Retinal pigment epithelial cell (primary cell): Measurements from ENCODE around the gene SYT13.

ENCODE experiments used
- DNase-seq: peaks from one replicate; pipeline ENCODE4 v3.0.0-alpha.2; 2010; ENCODE audit warnings: low read depth
- H3K4me3 ChIP-seq: 2 replicates; pipeline ENCODE4 v1.5.1; 2011; ENCODE audit warnings: mild to moderate bottlenecking, low read length, control low read depth, moderate library complexity
- TF ChIP-seq, protein P1 (sequence below): conservative IDR thresholded peaks from 2 replicates; pipeline ENCODE4 v1.5.1; 2011; ENCODE audit warnings: low read depth, low read length, control low read depth, inconsistent platforms

The SYT13 gene

DNA sequence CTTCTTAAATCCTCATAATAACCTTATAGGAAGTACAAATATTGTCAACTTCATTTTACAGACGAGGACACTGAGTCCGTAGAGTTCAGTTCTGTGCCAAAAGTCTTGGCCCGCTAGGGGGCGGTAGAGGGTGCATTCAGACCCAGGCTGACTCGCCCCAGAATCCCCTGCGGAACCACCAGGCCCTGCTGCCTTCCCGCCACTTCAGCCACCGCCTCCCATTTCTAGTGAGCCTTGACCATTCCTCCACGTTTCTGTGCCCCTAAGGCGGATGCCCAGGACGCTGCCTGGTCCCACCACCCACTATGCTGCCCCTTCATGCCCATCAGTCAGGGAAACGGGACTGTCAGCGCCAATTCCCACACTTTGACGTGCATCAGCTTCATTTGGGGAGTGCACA lies 19.1 kb downstream of the SYT13 start:
- TF ChIP-seq, protein P1, sequence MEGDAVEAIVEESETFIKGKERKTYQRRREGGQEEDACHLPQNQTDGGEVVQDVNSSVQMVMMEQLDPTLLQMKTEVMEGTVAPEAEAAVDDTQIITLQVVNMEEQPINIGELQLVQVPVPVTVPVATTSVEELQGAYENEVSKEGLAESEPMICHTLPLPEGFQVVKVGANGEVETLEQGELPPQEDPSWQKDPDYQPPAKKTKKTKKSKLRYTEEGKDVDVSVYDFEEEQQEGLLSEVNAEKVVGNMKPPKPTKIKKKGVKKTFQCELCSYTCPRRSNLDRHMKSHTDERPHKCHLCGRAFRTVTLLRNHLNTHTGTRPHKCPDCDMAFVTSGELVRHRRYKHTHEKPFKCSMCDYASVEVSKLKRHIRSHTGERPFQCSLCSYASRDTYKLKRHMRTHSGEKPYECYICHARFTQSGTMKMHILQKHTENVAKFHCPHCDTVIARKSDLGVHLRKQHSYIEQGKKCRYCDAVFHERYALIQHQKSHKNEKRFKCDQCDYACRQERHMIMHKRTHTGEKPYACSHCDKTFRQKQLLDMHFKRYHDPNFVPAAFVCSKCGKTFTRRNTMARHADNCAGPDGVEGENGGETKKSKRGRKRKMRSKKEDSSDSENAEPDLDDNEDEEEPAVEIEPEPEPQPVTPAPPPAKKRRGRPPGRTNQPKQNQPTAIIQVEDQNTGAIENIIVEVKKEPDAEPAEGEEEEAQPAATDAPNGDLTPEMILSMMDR: peak; percentile 42
- no peak overlapping the region for H3K4me3 ChIP-seq
- no peak for DNase-seq

DNA sequence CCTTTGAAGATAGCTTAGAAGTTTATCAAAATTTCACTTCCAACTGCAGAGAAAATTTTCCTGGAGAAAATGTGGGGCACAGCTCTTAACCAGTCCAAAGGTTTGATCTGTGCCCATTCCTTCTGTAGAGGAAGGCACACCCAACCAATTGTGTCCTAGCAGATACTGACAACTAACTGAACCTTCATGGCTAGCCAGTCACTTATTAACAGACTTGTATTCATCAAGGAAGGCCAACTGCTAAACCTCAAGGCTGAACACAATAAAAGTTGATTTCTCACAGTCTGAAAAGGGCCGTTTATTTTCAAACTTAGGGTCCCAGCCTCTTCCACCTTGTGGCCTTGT lies 19.5 kb downstream of the SYT13 start:
- no peak for DNase-seq
- no peak overlapping the region for H3K4me3 ChIP-seq
- TF ChIP-seq, protein P1: no peak

DNA sequence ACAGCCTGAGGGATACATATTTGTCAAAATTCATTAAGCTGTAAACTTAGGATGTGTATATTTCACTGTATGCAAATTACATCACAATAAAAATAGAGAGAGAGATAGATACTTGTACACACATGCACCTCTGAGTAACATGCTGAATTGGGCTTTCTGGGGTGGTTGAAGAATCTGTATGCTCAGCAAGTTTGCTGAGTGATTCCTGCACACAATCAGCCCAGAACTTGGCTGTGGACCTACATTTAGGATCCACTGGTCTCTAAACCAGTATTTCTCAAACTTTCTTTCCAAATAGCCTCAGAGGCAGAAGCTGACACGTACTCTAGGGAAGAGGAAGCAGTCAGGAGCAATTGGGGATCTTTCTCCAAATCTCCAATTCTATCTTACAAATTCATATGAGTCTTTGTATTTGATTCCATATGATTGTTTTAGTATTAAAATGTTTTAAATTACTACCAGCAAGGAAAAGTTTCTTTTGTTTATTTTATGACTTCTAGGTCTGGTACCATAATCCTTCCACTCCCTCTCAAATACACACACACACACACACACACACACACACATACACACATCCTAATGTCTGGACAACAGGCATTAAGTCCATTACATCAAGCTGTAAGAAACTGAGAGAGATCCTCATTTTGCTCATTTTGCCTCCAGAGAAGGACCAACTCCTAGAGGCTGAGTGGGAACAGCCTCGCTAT lies 20.0 kb downstream of the SYT13 start:
- no peak for DNase-seq
- TF ChIP-seq, protein P1: no peak
- H3K4me3 ChIP-seq: no peak overlapping the region

DNA sequence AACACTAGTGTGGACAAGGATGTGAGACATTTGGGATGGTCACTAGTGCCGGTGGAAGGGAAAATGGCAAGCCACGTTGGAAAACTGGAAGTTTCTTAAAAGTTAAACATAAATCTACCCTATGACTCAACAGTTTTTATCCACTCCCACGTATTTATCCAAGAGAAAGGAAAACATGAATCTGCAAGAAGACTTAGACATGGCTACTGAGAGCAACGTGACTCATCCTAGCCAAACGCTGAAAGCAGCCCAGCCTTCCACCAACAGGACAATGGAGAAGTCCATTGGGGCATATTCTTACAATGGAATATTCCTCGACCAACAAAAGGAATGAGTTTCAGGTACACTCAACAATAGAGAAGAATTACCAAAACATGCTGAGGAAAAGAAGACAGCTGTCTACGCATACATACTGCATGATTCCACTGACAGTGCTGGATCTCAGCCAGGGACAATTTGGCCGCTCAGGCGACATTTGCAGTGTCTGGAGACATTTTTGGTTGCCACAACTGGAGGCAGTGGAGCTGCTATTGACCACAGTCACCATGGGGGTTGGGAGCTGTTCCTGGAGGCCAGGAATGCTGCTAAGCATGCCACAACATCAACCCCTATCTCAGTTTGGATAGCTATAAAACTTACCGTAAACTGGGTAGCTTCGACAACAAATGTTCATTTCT lies 21.2 kb downstream of the SYT13 start:
- DNase-seq: peak; percentile 11
- H3K4me3 ChIP-seq: no peak overlapping the region
- TF ChIP-seq, protein P1: no peak

DNA sequence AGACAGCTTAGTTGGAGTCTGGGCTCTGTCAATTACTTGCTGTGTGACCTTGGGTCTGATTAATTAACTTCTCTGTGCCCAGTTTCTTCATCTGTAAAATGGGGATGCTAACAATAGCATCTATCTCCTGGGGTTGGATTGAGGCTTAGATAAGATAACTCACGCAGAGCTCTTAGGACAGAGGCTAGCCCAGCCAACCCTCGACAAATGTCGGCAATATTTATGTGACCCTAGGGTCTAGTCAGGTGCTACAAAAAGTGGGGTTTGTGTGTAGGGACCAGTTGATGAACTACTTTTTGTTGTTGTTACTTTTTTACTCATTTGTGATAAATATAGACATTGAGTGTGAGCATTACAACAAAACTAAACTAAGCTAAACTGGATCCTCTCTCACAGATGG lies 22.4 kb downstream of the SYT13 start:
- H3K4me3 ChIP-seq: no peak overlapping the region
- TF ChIP-seq, protein P1: no peak
- DNase-seq: no peak

DNA sequence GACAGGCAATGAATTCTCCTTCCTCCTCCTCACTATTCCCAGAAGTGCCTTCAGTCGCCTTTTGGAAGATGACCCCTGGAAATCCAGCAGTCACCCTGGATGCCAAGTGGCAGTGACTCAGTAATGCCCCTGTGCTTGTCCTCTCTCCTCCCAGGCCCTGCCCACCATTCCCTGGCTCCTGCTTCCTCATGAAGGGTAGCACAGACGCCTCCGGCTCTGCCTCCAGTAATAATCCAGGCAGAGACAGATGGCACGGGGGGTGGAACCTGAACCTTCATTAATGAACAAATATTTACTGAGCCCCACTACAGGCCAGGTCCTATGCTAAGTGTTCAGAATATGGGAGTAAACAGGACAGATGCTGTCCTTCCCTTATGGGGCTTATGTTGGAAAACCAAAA lies 23.2 kb downstream of the SYT13 start:
- H3K4me3 ChIP-seq: no peak overlapping the region
- no peak for DNase-seq
- TF ChIP-seq, protein P1: no peak

DNA sequence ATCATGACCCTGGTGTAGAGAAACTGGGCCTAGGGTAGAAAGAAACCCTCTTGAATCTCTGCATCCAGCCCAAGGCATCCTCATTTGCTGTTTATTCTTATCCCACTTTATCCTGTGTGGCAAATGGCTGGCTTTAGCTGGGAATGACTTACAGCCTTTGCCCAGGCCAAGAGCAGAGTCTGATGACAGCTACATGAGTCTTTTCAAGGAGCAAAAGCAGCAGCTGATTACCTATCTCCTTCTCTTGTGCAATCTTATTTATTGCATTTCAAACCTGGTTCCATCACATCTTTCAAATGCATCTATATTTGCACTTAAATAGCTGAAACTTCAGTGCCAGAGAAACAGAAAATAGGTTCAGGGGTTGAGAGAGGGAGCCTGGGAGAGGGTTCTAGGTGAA lies 26.1 kb downstream of the SYT13 start:
- H3K4me3 ChIP-seq: no peak overlapping the region
- no peak for DNase-seq
- TF ChIP-seq, protein P1: no peak
